GM21619 (cell line): ENCODE results near the gene CCND1.

ENCODE experiments used
- ATAC-seq: cut with Tn5 transposase; IDR thresholded peaks from one replicate; pipeline ENCODE4 v1.9.1; 2021; ENCODE audit not compliant: unreplicated experiment

CCND1 gene

DNA sequence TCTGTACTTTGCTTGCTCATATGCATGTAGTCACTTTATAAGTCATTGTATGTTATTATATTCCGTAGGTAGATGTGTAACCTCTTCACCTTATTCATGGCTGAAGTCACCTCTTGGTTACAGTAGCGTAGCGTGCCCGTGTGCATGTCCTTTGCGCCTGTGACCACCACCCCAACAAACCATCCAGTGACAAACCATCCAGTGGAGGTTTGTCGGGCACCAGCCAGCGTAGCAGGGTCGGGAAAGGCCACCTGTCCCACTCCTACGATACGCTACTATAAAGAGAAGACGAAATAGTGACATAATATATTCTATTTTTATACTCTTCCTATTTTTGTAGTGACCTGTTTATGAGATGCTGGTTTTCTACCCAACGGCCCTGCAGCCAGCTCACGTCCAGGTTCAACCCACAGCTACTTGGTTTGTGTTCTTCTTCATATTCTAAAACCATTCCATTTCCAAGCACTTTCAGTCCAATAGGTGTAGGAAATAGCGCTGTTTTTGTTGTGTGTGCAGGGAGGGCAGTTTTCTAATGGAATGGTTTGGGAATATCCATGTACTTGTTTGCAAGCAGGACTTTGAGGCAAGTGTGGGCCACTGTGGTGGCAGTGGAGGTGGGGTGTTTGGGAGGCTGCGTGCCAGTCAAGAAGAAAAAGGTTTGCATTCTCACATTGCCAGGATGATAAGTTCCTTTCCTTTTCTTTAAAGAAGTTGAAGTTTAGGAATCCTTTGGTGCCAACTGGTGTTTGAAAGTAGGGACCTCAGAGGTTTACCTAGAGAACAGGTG is 11.1 kb downstream of the CCND1 start:
- no peak for ATAC-seq

DNA sequence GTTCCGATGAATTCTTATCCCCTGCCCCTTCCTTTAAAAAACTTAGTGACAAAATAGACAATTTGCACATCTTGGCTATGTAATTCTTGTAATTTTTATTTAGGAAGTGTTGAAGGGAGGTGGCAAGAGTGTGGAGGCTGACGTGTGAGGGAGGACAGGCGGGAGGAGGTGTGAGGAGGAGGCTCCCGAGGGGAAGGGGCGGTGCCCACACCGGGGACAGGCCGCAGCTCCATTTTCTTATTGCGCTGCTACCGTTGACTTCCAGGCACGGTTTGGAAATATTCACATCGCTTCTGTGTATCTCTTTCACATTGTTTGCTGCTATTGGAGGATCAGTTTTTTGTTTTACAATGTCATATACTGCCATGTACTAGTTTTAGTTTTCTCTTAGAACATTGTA is 12.0 kb downstream of the CCND1 start:
- ATAC-seq = no peak

DNA sequence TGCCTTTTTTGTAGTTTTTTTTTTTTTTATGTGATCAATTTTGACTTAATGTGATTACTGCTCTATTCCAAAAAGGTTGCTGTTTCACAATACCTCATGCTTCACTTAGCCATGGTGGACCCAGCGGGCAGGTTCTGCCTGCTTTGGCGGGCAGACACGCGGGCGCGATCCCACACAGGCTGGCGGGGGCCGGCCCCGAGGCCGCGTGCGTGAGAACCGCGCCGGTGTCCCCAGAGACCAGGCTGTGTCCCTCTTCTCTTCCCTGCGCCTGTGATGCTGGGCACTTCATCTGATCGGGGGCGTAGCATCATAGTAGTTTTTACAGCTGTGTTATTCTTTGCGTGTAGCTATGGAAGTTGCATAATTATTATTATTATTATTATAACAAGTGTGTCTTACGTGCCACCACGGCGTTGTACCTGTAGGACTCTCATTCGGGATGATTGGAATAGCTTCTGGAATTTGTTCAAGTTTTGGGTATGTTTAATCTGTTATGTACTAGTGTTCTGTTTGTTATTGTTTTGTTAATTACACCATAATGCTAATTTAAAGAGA is 12.5 kb downstream of the CCND1 start:
- ATAC-seq = no peak

GRCh38 chr11:69654001-69654659 is 13.2 kb downstream of the CCND1 start:
- no peak for ATAC-seq

- no peak for ATAC-seq
These were observed 13.9 kb downstream of the CCND1 start for GRCh38 chr11:69654660-69655478.

- no peak for ATAC-seq
These were observed 14.8 kb downstream of the CCND1 start for GRCh38 chr11:69655479-69656428.

DNA sequence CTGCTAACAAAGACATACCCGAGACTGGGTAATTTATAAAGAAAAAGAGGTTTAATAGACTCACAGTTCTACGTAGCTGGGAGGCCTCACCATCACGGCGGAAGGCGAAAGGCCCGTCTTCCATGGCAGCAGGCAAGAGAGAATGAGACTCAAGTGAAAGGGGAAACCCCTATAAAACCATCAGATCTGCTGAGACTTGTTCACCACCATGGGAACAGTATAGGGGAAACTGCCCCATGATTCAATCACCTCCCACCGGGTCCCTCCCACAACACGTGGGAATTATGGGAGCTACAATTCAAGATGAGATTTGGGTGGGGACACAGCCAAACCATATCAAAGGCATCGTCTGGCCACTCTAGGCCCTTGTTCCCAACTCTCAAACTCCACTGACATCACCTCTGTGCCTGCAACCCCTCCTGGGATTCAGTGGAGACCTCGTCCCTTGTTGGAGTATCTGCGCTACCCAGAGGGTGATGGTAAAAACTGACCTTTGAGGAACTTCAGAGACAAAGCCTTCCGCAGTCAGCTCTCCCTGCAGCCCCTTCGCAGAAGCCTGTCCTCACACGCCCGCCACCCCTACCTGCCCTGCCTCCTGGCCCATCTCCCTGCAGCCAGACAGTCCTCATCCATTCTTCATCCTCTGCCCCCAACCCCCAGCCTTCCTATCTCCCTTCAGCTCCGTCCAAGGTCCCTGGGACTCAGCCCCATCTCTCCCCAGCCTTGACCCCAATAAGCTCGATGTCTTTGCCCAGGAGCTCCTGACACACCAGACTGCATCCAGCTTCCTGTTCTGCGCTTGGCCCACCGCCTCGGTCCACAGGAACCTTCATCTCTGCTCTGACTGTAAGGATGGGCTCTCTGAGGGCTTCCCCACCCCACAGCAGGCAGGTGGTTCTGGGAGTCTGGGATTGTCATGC is 15.8 kb downstream of the CCND1 start:
- no peak for ATAC-seq

GRCh38 chr11:69657456-69657910 is 16.5 kb downstream of the CCND1 start:
- ATAC-seq = no peak

- ATAC-seq = no peak
These were observed 17.1 kb downstream of the CCND1 start for GRCh38 chr11:69657911-69658625.

GRCh38 chr11:69658626-69659450 is 17.9 kb downstream of the CCND1 start:
- no peak for ATAC-seq

DNA sequence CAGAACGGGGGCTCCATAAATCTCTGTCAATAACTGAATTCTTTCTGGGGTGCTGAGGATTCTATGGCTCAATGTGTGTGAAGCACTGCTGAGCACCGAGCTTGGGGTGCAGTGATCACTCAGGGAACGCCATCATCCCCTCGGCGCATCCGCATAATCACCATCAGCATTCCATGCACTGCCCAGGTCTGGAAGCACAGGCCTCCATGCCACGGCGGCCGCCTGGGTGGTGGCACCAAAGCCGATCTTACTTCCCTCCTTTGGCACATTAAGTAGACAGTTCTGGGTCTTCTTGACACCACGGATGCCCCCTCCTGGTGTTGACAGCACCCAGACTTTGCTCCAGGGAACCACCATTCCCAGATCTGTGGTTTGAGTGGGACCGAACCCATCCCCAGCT is 18.6 kb downstream of the CCND1 start:
- no peak for ATAC-seq

DNA sequence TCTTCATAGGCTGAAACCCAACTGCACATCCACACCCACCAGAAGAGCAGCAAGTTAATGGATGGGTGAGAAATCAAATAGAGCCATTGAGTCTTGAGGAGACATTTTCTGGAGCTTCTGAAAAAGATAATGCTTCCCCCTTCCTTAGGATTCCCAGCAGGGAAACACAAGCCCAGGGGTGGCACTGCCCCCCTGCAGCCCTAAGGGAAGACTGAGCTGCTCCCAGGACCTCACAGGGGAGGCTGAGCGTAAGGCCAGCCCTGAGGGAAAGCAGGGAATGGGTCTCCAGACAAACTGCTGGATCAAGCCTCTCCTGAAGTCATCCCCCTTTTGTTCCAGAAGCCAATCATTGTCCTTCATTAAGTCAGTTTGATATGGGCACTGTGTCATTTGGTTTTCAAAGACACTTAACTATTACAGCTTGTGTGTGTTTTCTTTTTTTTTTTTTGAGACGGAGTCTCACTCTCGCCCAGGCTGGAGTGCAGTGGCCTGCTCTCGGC is 19.1 kb downstream of the CCND1 start:
- no peak for ATAC-seq

GRCh38 chr11:69661413-69661715 is 20.4 kb downstream of the CCND1 start:
- ATAC-seq = no peak

- ATAC-seq = no peak
These were observed 21.2 kb downstream of the CCND1 start for GRCh38 chr11:69662021-69662698.

- ATAC-seq = no peak
These were observed 21.9 kb downstream of the CCND1 start for GRCh38 chr11:69662806-69663205.

- ATAC-seq = no peak
These were observed 22.4 kb downstream of the CCND1 start for GRCh38 chr11:69663326-69663725.

GRCh38 chr11:69664103-69664775 is 23.3 kb downstream of the CCND1 start:
- no peak for ATAC-seq
